HG03280 (cell line): ENCODE measurements around the gene CCSER1.
"Not testable (repeated sequence)": the region's sequence is repeated elsewhere in the genome, so short reads cannot be mapped to it uniquely, and the experiment has no call there.

ENCODE experiments used
- ATAC-seq: cut with Tn5 transposase; IDR thresholded peaks from one replicate; pipeline ENCODE4 v1.9.1; 2021; ENCODE audit warnings: mild to moderate bottlenecking, moderate library complexity; ENCODE audit not compliant: unreplicated experiment

Gene CCSER1

DNA sequence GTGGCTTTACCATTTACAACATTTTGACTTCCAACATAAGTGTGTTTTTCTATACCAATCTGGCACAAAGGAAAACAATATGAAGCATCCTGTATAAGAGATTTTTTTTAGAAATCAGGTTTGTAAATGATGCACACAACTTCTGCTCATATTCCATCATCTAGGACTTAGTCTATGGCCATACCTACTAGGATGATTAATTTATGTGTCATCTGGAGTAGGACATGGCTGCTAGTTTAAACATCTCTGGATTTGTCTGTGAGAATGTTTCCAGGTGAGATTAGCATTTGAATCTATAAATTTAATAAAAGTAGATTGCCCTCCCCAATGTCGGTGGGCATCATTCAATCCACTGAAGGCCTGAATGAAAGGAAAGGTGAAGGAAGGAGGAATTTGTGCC, 1493.8 kb downstream of the CCSER1 start:
- ATAC-seq = no peak

DNA sequence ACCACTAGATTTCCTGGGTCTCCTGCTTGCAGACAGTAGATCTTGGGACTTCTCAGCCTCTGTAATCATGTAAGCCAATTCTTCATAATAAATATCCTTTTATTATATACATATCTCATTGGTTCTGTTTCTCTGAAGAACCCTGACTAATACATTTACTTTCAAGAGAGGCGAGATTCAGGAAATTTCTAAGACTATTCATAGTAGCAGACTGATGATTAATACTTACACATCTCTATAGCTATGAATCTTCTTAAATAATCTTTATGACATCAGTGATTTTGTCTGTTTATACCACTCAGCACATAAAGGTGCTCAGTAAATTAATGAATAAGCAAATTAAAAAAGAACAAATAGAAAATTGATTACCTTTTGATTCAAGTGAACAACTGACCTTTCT, 1494.3 kb downstream of the CCSER1 start:
- no peak for ATAC-seq

- no peak for ATAC-seq
Measured at GRCh38 chr4:91622925-91623602, 1495.9 kb downstream of the CCSER1 start.

DNA sequence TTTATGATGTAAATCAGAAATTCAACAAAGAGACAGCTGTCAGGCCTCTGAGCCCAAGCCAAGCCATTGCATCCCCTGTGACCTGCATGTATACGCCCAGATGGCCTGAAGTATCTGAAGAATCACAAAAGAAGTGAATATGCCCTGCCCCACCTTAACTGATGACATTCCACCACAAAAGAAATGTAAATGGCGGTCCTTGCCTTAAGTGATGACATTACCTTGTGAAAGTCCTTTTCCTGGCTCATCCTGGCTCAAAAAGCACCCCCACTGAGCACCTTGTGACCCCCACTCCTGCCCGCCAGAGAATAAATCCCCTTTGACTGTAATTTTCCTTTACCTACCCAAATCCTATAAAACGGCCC, 1496.4 kb downstream of the CCSER1 start:
- ATAC-seq = not testable (repeated sequence)

- ATAC-seq = no peak
Measured at GRCh38 chr4:91630054-91630453, 1502.9 kb downstream of the CCSER1 start.

GRCh38 chr4:91630764-91631163, 1503.6 kb downstream of the CCSER1 start:
- ATAC-seq = no peak

GRCh38 chr4:91631335-91631734, 1504.1 kb downstream of the CCSER1 start:
- ATAC-seq = no peak

DNA sequence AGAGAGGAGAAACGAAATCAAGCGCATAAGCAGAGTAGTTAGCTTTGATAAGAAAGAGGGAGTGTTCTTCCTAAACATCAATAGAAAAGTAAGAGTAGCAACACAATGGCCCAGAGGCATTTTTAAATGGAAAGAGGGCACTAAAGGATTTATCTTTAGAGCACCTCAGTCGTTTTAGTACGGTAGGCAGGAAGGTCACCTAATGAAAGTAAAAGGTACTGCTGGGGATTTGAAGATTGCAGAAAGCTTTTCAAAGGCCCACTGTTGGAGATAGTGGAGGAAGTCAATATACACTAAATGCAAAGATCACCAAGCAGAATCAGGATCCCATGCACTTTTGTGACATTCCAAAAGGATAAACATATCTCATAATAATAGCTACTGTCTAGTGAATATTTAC, 1508.9 kb downstream of the CCSER1 start:
- ATAC-seq = no peak
